Activated CD8-positive, alpha-beta T cell treated with anti-CD3 and anti-CD28 coated beads for 36 hours (primary cell): ENCODE results near the gene PARM1. TPM values are rescaled to one million over a fixed set of nuclear protein-coding genes. Genes with fewer than 3 reads are reported as not detected.

Experiments
- ATAC-seq: fragments of 200-7000 bp; cut with Tn5 transposase; one replicate; pipeline ENCODE4 v1.10.0; 2021; ENCODE audit warnings: mild to moderate bottlenecking, moderate library complexity
- CTCF ChIA-PET: fragments of 350-600 bp; sonication (Branson Sonifier 250); formaldehyde crosslinking; loops from one replicate; lab custom pipeline; 2021; ENCODE audit warnings: antibody characterized with exemption; lab: Charles Lee
- POLR2A ChIA-PET: fragments of 350-600 bp; sonication (Branson Sonifier 250); formaldehyde crosslinking; loops from one replicate; lab custom pipeline; 2021; ENCODE audit warnings: antibody characterized with exemption; lab: Charles Lee
- DNase-seq: peaks from one replicate; pipeline ENCODE4 v3.0.0-alpha.2; 2020
- H3K27ac Mint-ChIP-seq: one replicate; pipeline ENCODE4 v1.8.0; 2021; ENCODE audit warnings: mild to moderate bottlenecking, mixed read lengths
- H3K27me3 Mint-ChIP-seq: one replicate; pipeline ENCODE4 v1.8.0; 2021; ENCODE audit warnings: mixed read lengths
- H3K36me3 Mint-ChIP-seq: one replicate; pipeline ENCODE4 v1.8.0; 2021; ENCODE audit warnings: low read depth, mixed read lengths
- H3K4me1 Mint-ChIP-seq: one replicate; pipeline ENCODE4 v1.8.0; 2021; ENCODE audit warnings: low read depth, mixed read lengths
- H3K4me3 Mint-ChIP-seq: one replicate; pipeline ENCODE4 v1.8.0; 2021; ENCODE audit warnings: mild to moderate bottlenecking, moderate library complexity, mixed read lengths
- H3K9me3 Mint-ChIP-seq: one replicate; pipeline ENCODE4 v1.8.0; 2021; ENCODE audit warnings: mixed read lengths
- CTCF ChIP-seq: fragments of 200-600 bp; IDR thresholded peaks from one replicate; pipeline ENCODE4 v1.8.0; 2022; ENCODE audit warnings: antibody characterized with exemption, mild to moderate bottlenecking
- intact Hi-C: fragments of 100-400 bp; cut with micrococcal nuclease; formaldehyde crosslinking; loops from one replicate; pipeline ENCODE4 v1.10.0; 2022
- total RNA-seq, 2 experiments: library from RNA; stranded (reverse); gene quantifications; one replicate each; pipeline ENCODE4 v1.2.3, GENCODE V29; 2021

Gene PARM1
- total RNA-seq, 2 experiments from 2014 or later, result 0.07 TPM; not detected in 1

DNA sequence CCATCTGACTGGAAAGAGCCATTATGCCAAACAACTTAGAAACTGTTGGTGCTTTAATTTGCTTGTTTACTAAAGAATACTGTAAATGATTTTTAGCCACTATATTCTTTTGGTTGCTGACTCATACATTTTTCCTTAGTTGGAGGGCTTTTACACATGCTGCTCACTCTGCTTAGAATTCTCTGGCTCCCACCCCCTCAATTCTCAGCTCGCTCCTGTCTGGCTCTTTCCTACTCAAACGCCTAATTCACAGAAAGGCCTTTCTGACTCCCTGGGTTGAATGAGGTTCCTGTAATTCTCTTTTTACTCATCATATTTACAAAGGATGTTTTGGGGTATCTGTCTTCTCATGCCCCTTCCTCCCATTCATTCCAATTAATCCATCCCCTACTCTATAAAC, 26.1 kb upstream of the PARM1 start:
- no peak for TF ChIP-seq CTCF
- ATAC-seq, result no peak
- H3K9me3 Mint-ChIP-seq, result no peaks in the 10 kb centered on the region
- H3K36me3 Mint-ChIP-seq, result no peaks in the 10 kb centered on the region
- H3K4me3 Mint-ChIP-seq, result no peak overlapping the region
- no peak for DNase-seq
- ChIA-PET POLR2A (interaction anchor here (0.8 kb wide), 1 partner anchor 29 kb away, joined by 4 read pairs; no protein-coding TSS in a partner anchor), CTCF (no interaction called here)
- H3K4me1 Mint-ChIP-seq, result no peaks in the 10 kb centered on the region
- H3K27me3 Mint-ChIP-seq, result peaks cover 2% of the 10 kb centered on the region
- intact Hi-C loops, result no loop called here
- H3K27ac Mint-ChIP-seq, result no peak overlapping the region

GRCh38 chr4:74919783-74920182, 13.1 kb upstream of the PARM1 start:
- ATAC-seq (no peak), DNase-seq (no peak)
- no peak for TF ChIP-seq CTCF
- Mint-ChIP-seq H3K9me3 (peaks cover under 1% of the 10 kb centered on the region), H3K36me3 (no peaks in the 10 kb centered on the region), H3K27me3 (no peaks in the 10 kb centered on the region), H3K27ac (no peak overlapping the region), H3K4me3 (no peak overlapping the region), H3K4me1 (no peaks in the 10 kb centered on the region)
- intact Hi-C loops, result no loop called here
- POLR2A ChIA-PET, result no interaction called here
- CTCF ChIA-PET, result no interaction called here

- Mint-ChIP-seq H3K36me3 (no peaks in the 10 kb centered on the region), H3K4me3 (no peak overlapping the region), H3K9me3 (no peaks in the 10 kb centered on the region), H3K27me3 (peaks cover 2% of the 10 kb centered on the region), H3K27ac (no peak overlapping the region), H3K4me1 (no peaks in the 10 kb centered on the region)
- intact Hi-C loops, result no loop called here
- CTCF ChIA-PET, result no interaction called here
- POLR2A ChIA-PET, result no interaction called here
- DNase-seq (no peak), ATAC-seq (no peak)
- TF ChIP-seq CTCF, result no peak
Measured at GRCh38 chr4:74920704-74921103, 12.2 kb upstream of the PARM1 start.

- intact Hi-C loops, result no loop called here
- no peak for TF ChIP-seq CTCF
- no peak overlapping the region for H3K27ac Mint-ChIP-seq
- no peaks in the 10 kb centered on the region for H3K9me3 Mint-ChIP-seq
- H3K4me3 Mint-ChIP-seq, result no peak overlapping the region
- peaks cover 2% of the 10 kb centered on the region for H3K27me3 Mint-ChIP-seq
- DNase-seq (no peak), ATAC-seq (no peak)
- H3K4me1 Mint-ChIP-seq, result no peaks in the 10 kb centered on the region
- ChIA-PET CTCF (no interaction called here), POLR2A (no interaction called here)
- H3K36me3 Mint-ChIP-seq, result no peaks in the 10 kb centered on the region
Measured at GRCh38 chr4:74921490-74921889, 11.4 kb upstream of the PARM1 start.

- DNase-seq, result no peak
- no peak for TF ChIP-seq CTCF
- POLR2A ChIA-PET, result interaction anchor here (0.7 kb wide), 1 partner anchor 182 kb away, joined by 3 read pairs; no protein-coding TSS in a partner anchor
- no peak for ATAC-seq
- H3K27me3 Mint-ChIP-seq, result peaks cover 12% of the 10 kb centered on the region
- no peaks in the 10 kb centered on the region for H3K36me3 Mint-ChIP-seq
- no peaks in the 10 kb centered on the region for H3K4me1 Mint-ChIP-seq
- H3K9me3 Mint-ChIP-seq, result no peaks in the 10 kb centered on the region
- CTCF ChIA-PET, result no interaction called here
- no peak overlapping the region for H3K27ac Mint-ChIP-seq
- H3K4me3 Mint-ChIP-seq, result no peak overlapping the region
- intact Hi-C loops, result no loop called here
Measured at GRCh38 chr4:74926007-74926406, 6.9 kb upstream of the PARM1 start.
